Naive thymus-derived CD4-positive, alpha-beta T cell (primary cell): Measurements from ENCODE around the gene ZNF408. TPM values are rescaled to one million over a fixed set of nuclear protein-coding genes. Genes with fewer than 3 reads are reported as not detected.
"Not testable (repeated sequence)": the region's sequence is repeated elsewhere in the genome, so short reads cannot be mapped to it uniquely, and the experiment has no call there.

Source experiments
- ATAC-seq: fragments of 150-1000 bp; cut with Tn5 transposase; 2 replicates; pipeline ENCODE4 v1.10.0; 2021; ENCODE audit warnings: mild to moderate bottlenecking, moderate library complexity
- CTCF ChIA-PET: fragments of 350-600 bp; sonication (Branson Sonifier 250); formaldehyde crosslinking; loops from one replicate; lab custom pipeline; 2021; ENCODE audit warnings: antibody characterized with exemption; lab: Charles Lee
- POLR2A ChIA-PET: fragments of 350-600 bp; sonication (Branson Sonifier 250); formaldehyde crosslinking; loops from one replicate; lab custom pipeline; 2021; ENCODE audit warnings: antibody characterized with exemption, inconsistent platforms; lab: Charles Lee
- DNase-seq, 9 donors: peaks; one replicate each; pipeline versions ENCODE4 v3.0.0 to v3.0.0-alpha.2; 2020 to 2022; ENCODE audit warnings: mixed read lengths in 1 of 9
- H3K27ac ChIP-seq: one replicate; pipeline ENCODE4 v1.7.0; 2013; ENCODE audit warnings: mild to moderate bottlenecking, low read depth, low read length, moderate library complexity
- H3K27me3 ChIP-seq, 2 donors: one replicate each; pipeline ENCODE4 v1.7.0; 2013; ENCODE audit warnings: low read length in 2 of 2, mild to moderate bottlenecking in 2 of 2, moderate library complexity in 2 of 2; ENCODE audit not compliant: control insufficient read depth in 2 of 2, insufficient read depth in 2 of 2
- H3K36me3 ChIP-seq, 3 experiments: 1 replicate in 2 of 3; 2 replicates in 1 of 3; pipeline ENCODE4 v1.7.0; 2013; ENCODE audit warnings: low read length in 3 of 3, mild to moderate bottlenecking in 3 of 3, moderate library complexity in 1 of 3; ENCODE audit not compliant: insufficient read depth in 3 of 3, control insufficient read depth in 2 of 3
- H3K4me1 ChIP-seq, 2 donors: one replicate each; pipeline ENCODE4 v1.7.0; 2013; ENCODE audit warnings: low read length in 2 of 2, mild to moderate bottlenecking in 2 of 2, moderate library complexity in 1 of 2; ENCODE audit not compliant: control insufficient read depth in 2 of 2, insufficient read depth in 2 of 2
- H3K4me3 ChIP-seq: 2 replicates; pipeline ENCODE4 v1.7.0; 2013; ENCODE audit warnings: mild to moderate bottlenecking, low read length
- H3K9me3 ChIP-seq, 3 experiments: 1 replicate in 2 of 3; 2 replicates in 1 of 3; pipeline ENCODE4 v1.7.0; 2013; ENCODE audit warnings: low read length in 3 of 3; ENCODE audit not compliant: control insufficient read depth in 2 of 3
- H3K27ac Mint-ChIP-seq, 9 donors: one replicate each; pipeline ENCODE4 v1.8.0; 2020 to 2022; ENCODE audit warnings: mixed read lengths in 9 of 9, mild to moderate bottlenecking in 8 of 9, moderate library complexity in 5 of 9, inconsistent platforms in 2 of 9
- H3K27me3 Mint-ChIP-seq, 5 donors: one replicate each; pipeline ENCODE4 v1.8.0; 2021 to 2022; ENCODE audit warnings: mixed read lengths in 5 of 5, mild to moderate bottlenecking in 1 of 5
- H3K36me3 Mint-ChIP-seq, 5 donors: one replicate each; pipeline ENCODE4 v1.8.0; 2020 to 2022; ENCODE audit warnings: mixed read lengths in 5 of 5, mild to moderate bottlenecking in 3 of 5, inconsistent platforms in 1 of 5
- H3K4me1 Mint-ChIP-seq, 7 donors: one replicate each; pipeline ENCODE4 v1.8.0; 2020 to 2022; ENCODE audit warnings: mixed read lengths in 7 of 7, mild to moderate bottlenecking in 3 of 7, inconsistent platforms in 1 of 7
- H3K4me3 Mint-ChIP-seq, 10 donors: one replicate each; pipeline ENCODE4 v1.8.0; 2020 to 2022; ENCODE audit warnings: mild to moderate bottlenecking in 10 of 10, mixed read lengths in 10 of 10, moderate library complexity in 6 of 10, inconsistent platforms in 2 of 10
- H3K9me3 Mint-ChIP-seq, 11 donors: one replicate each; pipeline ENCODE4 v1.8.0; 2020 to 2022; ENCODE audit warnings: mixed read lengths in 11 of 11, mild to moderate bottlenecking in 4 of 11, inconsistent platforms in 1 of 11, moderate library complexity in 1 of 11
- intact Hi-C, 2 donors: fragments of 100-400 bp; cut with micrococcal nuclease; formaldehyde crosslinking; loops; one replicate each; pipeline ENCODE4 v1.15.1; 2023
- polyA plus RNA-seq, 2 donors: library from polyadenylated mRNA; unstranded; fragments of 300-500 nt; fragmentation: Illumina TruSeq; gene quantifications; one replicate each; pipeline ENCODE4 v1.2.3, GENCODE V29; 2021
- total RNA-seq, 6 experiments: library from RNA in 5 of 6; stranded (reverse) in 5 of 6; gene quantifications; 1 replicate in 5 of 6; 2 replicates in 1 of 6; pipeline ENCODE4 v1.2.3 and lab custom pipeline; 2021 to 2026

Gene ZNF408
- total and polyA plus RNA-seq, 7 experiments from 2014 or later = 7.0 to 20.0 (median 14.1) TPM

- peak overlapping the region in 8 of 9 donors; percentile 52 to 95 (median 86) for H3K27ac Mint-ChIP-seq
- H3K9me3 Mint-ChIP-seq = no peaks in the 10 kb centered on the region
Observed at GRCh38 chr11:46668480-46669085, 32.2 kb upstream of the ZNF408 start.

DNA sequence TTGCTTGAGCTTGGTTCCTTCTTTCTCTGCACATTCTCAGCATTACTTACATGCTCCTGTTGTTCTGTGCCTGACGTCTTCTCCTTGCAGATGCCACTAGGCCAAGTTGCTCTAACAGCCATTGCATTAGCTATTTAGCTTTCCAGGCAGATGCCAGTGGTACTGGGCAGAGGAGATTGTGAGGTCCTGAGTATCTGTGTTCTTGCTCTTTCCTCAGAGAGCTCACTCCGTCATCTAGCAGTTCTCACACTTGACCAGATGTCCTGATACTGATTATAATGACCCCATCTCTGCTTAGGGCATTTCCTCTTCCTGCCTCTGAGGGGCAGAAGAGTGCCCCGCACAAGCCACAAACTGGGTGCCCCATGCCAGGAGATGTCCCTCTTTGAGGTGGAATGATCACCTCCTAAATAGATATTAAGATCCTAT lies 31.1 kb upstream of the ZNF408 start:
- Histone ChIP-seq H3K9me3 (no peaks in the 10 kb centered on the region), H3K36me3 (peaks cover 14 to 65% (median 23%) of the 10 kb centered on the region in 3 experiments), H3K27ac (peak overlapping the region; percentile 34), H3K27me3 (no peaks in the 10 kb centered on the region), H3K4me3 (no peak overlapping the region), H3K4me1 (peaks cover 48 to 59% of the 10 kb centered on the region in 2 donors)
- Mint-ChIP-seq H3K4me1 (peaks cover 36 to 69% (median 50%) of the 10 kb centered on the region in 7 donors), H3K27ac (peak overlapping the region; percentile 38 to 95 (median 80)), H3K4me3 (peak overlapping the region; percentile 24 to 82 (median 54)), H3K9me3 (no peaks in the 10 kb centered on the region), H3K36me3 (peaks cover 9 to 50% (median 30%) of the 10 kb centered on the region in 5 donors), H3K27me3 (no peaks in the 10 kb centered on the region)
- CTCF ChIA-PET = interaction anchor here (1.2 to 3.5 kb wide), 2 partner anchors 31 to 92 kb away, joined by 3 to 20 read pairs; partner anchors contain the start of genes ARHGAP1 and ZNF408
- ATAC-seq (no peak), DNase-seq (no peak)
- POLR2A ChIA-PET = interaction anchor here (0.7 to 10.8 kb wide), 3 partner anchors 28 to 57 kb away, joined by 3 to 135 read pairs (median 3); partner anchors contain the start of genes ARHGAP1 and ZNF408
- intact Hi-C loops = loop anchor here (2.0 to 10.0 kb wide), 3 partner anchors 83 to 285 kb away; partner anchors contain the start of gene MDK (in 1 of the 2)

More at GRCh38 chr11:46668480-46669085, 32.2 kb upstream of the ZNF408 start:
- DNase-seq (no peak), ATAC-seq (no peak)
- Mint-ChIP-seq H3K36me3 (peaks cover 12 to 55% (median 30%) of the 10 kb centered on the region in 5 donors), H3K4me1 (peaks cover 32 to 58% (median 40%) of the 10 kb centered on the region in 7 donors), H3K27me3 (no peaks in the 10 kb centered on the region), H3K4me3 (peak overlapping the region in 1 of 10 donors; percentile 19)
- no peaks in the 10 kb centered on the region for H3K27me3 ChIP-seq
- no peak overlapping the region for H3K4me3 ChIP-seq
- intact Hi-C loops = no loop called here
- POLR2A ChIA-PET = no interaction called here
- no peaks in the 10 kb centered on the region for H3K9me3 ChIP-seq
- H3K4me1 ChIP-seq = peaks cover 38 to 47% of the 10 kb centered on the region in 2 donors
- CTCF ChIA-PET = interaction anchor here (1.2 to 3.5 kb wide), 2 partner anchors 32 to 93 kb away, joined by 3 to 20 read pairs; partner anchors contain the start of genes ARHGAP1 and ZNF408
- peak overlapping the region; percentile 34 for H3K27ac ChIP-seq
- peaks cover 14 to 77% (median 25%) of the 10 kb centered on the region in 3 experiments for H3K36me3 ChIP-seq

DNA sequence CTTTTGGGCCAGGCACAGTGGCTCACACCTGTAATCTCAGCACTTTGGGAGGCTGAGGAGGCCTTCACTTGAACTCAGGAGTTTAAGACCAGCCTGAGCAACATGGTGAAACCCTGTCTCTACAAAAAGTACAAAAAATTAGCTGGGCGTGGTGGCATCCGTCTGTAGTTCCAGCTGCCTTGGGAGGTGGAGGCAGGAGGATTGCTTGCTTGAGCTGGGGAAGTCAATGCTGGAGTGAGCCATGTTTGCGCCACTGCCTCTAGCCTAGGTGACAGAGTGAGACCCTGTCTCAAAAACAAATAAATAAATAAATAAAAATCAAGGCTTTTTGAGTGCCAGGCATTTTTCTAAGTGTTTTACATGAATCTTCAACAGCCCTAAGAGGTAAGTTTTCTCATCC lies 30.3 kb upstream of the ZNF408 start:
- Histone ChIP-seq H3K27ac (peak overlapping the region; percentile 61), H3K36me3 (peaks cover 14 to 57% (median 18%) of the 10 kb centered on the region in 3 experiments), H3K4me1 (peaks cover 56 to 67% of the 10 kb centered on the region in 2 donors), H3K4me3 (peak overlapping the region; percentile 4)
- not testable (repeated sequence) for DNase-seq, H3K9me3 ChIP-seq, H3K9me3 Mint-ChIP-seq, H3K27me3 ChIP-seq, H3K27me3 Mint-ChIP-seq
- intact Hi-C loops = loop anchor here (2.0 to 10.0 kb wide), 3 partner anchors 82 to 286 kb away; partner anchors contain the start of gene MDK (in 1 of the 2)
- H3K36me3 Mint-ChIP-seq = peaks cover 9 to 48% (median 30%) of the 10 kb centered on the region in 5 donors
- POLR2A ChIA-PET = interaction anchor here (0.6 to 10.8 kb wide), 12 partner anchors 9 to 903 kb away, joined by 3 to 135 read pairs (median 4); partner anchors contain the start of genes AMBRA1, ARHGAP1, ATG13 and HARBI1
- H3K27ac Mint-ChIP-seq = peak overlapping the region; percentile 83 to 96 (median 89)
- peak; percentile 1 for ATAC-seq
- peaks cover 44 to 77% (median 58%) of the 10 kb centered on the region in 7 donors for H3K4me1 Mint-ChIP-seq
- peak overlapping the region; percentile 75 to 90 (median 81) for H3K4me3 Mint-ChIP-seq
- CTCF ChIA-PET = interaction anchor here (0.9 to 3.5 kb wide), 5 partner anchors 12 to 509 kb away, joined by 4 to 20 read pairs (median 5); partner anchors contain the start of genes ARHGAP1 and ZNF408

DNA sequence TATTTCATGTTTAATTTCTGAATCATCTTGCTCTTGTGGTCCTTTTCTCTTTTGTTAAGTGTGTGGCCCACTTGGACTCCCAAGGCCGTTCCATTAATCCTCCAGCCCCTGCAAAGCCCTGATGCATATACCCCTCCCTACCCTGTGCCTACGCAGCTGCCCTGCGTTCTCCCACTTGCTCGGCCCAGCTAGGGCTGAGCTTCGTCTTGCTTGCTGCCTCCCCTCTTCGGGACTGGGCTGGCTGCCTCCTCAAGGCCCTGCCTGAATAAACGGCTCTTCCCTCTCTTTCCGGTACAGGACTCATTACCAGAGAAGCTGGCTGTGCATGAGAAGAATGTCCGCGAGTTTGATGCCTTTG lies 28.9 kb upstream of the ZNF408 start:
- H3K4me1 Mint-ChIP-seq = peaks cover 52 to 85% (median 70%) of the 10 kb centered on the region in 7 donors
- Histone ChIP-seq H3K9me3 (no peaks in the 10 kb centered on the region), H3K27ac (peak overlapping the region; percentile 61), H3K4me3 (peak overlapping the region; percentile 34), H3K27me3 (no peaks in the 10 kb centered on the region), H3K4me1 (peaks cover 57 to 81% of the 10 kb centered on the region in 2 donors), H3K36me3 (peaks cover 9 to 44% (median 14%) of the 10 kb centered on the region in 3 experiments)
- H3K27me3 Mint-ChIP-seq = no peaks in the 10 kb centered on the region
- POLR2A ChIA-PET = interaction anchor here (1.0 to 10.8 kb wide), 6 partner anchors 14 to 543 kb away, joined by 3 to 135 read pairs (median 4); partner anchors contain the start of genes AMBRA1, ARHGAP1 and ZNF408
- H3K36me3 Mint-ChIP-seq = peaks cover 8 to 42% (median 24%) of the 10 kb centered on the region in 5 donors
- CTCF ChIA-PET = interaction anchor here (0.6 to 3.5 kb wide), 5 partner anchors 12 to 507 kb away, joined by 3 to 20 read pairs (median 5); partner anchors contain the start of genes ARHGAP1 and ZNF408
- ATAC-seq (no peak), DNase-seq (no peak)
- H3K27ac Mint-ChIP-seq = peak overlapping the region; percentile 83 to 96 (median 89)
- intact Hi-C loops = loop anchor here (1.0 to 10.0 kb wide), 6 partner anchors 28 to 287 kb away; partner anchors contain the start of genes ARHGAP1 (in 2 of the 2), ATG13 (in 2 of the 2), HARBI1 (in 2 of the 2) and AMBRA1 (in 1 of the 2)
- no peaks in the 10 kb centered on the region for H3K9me3 Mint-ChIP-seq
- peak overlapping the region; percentile 75 to 90 (median 81) for H3K4me3 Mint-ChIP-seq

- Histone ChIP-seq H3K9me3 (no peaks in the 10 kb centered on the region), H3K27me3 (no peaks in the 10 kb centered on the region), H3K27ac (peak overlapping the region; percentile 61), H3K4me1 (peaks cover 57 to 85% of the 10 kb centered on the region in 2 donors), H3K36me3 (peaks cover 8 to 39% (median 14%) of the 10 kb centered on the region in 3 experiments), H3K4me3 (no peak overlapping the region)
- H3K4me3 Mint-ChIP-seq = peak overlapping the region; percentile 66 to 90 (median 80)
- ChIA-PET POLR2A (interaction anchor here (0.9 to 10.8 kb wide), 5 partner anchors 10 to 543 kb away, joined by 3 to 135 read pairs (median 3); partner anchors contain the start of genes AMBRA1, ARHGAP1 and ZNF408), CTCF (interaction anchor here (0.6 to 3.5 kb wide), 5 partner anchors 16 to 507 kb away, joined by 3 to 20 read pairs (median 3); partner anchors contain the start of genes ARHGAP1 and ZNF408)
- H3K27me3 Mint-ChIP-seq = no peaks in the 10 kb centered on the region
- intact Hi-C loops = loop anchor here (5.0 to 10.0 kb wide), 2 partner anchors 80 to 288 kb away; partner anchors contain the start of gene MDK (in 1 of the 2)
- H3K36me3 Mint-ChIP-seq = peaks cover 11 to 42% (median 25%) of the 10 kb centered on the region in 5 donors
- DNase-seq = no peak
- ATAC-seq = no peak
- H3K4me1 Mint-ChIP-seq = peaks cover 55 to 90% (median 75%) of the 10 kb centered on the region in 7 donors
- H3K9me3 Mint-ChIP-seq = no peaks in the 10 kb centered on the region
- H3K27ac Mint-ChIP-seq = peak overlapping the region; percentile 81 to 96 (median 93)
Observed at GRCh38 chr11:46672381-46672839, 28.4 kb upstream of the ZNF408 start.
